Glutamatergic neuron (in vitro differentiated cells): ENCODE data around the gene PRCD. TPM values are rescaled to one million over a fixed set of nuclear protein-coding genes. Genes with fewer than 3 reads are reported as not detected.

Experiments
- DNase-seq: peaks from one replicate; pipeline ENCODE4 v3.0.0; 2022
- H3K27ac Mint-ChIP-seq: one replicate; pipeline ENCODE4 v1.8.0; 2020; ENCODE audit warnings: mild to moderate bottlenecking, mixed read lengths, inconsistent platforms; ENCODE audit not compliant: unreplicated experiment
- H3K27me3 Mint-ChIP-seq: one replicate; pipeline ENCODE4 v1.8.0; 2020; ENCODE audit warnings: mild to moderate bottlenecking, moderate library complexity, mixed read lengths, inconsistent platforms; ENCODE audit not compliant: unreplicated experiment
- H3K36me3 Mint-ChIP-seq: one replicate; pipeline ENCODE4 v1.8.0; 2020; ENCODE audit warnings: mild to moderate bottlenecking, mixed read lengths, inconsistent platforms; ENCODE audit not compliant: unreplicated experiment
- H3K4me1 Mint-ChIP-seq: one replicate; pipeline ENCODE4 v1.8.0; 2020; ENCODE audit warnings: mild to moderate bottlenecking, low read depth, mixed read lengths, inconsistent platforms; ENCODE audit not compliant: unreplicated experiment
- H3K4me3 Mint-ChIP-seq: one replicate; pipeline ENCODE4 v1.8.0; 2020; ENCODE audit warnings: mild to moderate bottlenecking, mixed read lengths, inconsistent platforms; ENCODE audit not compliant: unreplicated experiment
- H3K9me3 Mint-ChIP-seq: one replicate; pipeline ENCODE4 v1.8.0; 2020; ENCODE audit warnings: mild to moderate bottlenecking, moderate library complexity, mixed read lengths, inconsistent platforms; ENCODE audit not compliant: unreplicated experiment
- CTCF ChIP-seq: fragments of 200-600 bp; sonication (generic); IDR thresholded peaks from one replicate; pipeline ENCODE4 v1.5.0; 2021; ENCODE audit not compliant: partially characterized antibody, unreplicated experiment
- total RNA-seq: library from RNA; stranded (reverse); fragmentation: NEBNext Ultra II Directional; extraction: Animal tissue kit (Norgen Biotek cat#: 25700); gene quantifications from one replicate; pipeline ENCODE4 v1.2.1, GENCODE V29; 2021; ENCODE audit not compliant: unreplicated experiment

Gene PRCD
- total RNA-seq, 1 donor from 2014 or later = 1.4 TPM

DNA sequence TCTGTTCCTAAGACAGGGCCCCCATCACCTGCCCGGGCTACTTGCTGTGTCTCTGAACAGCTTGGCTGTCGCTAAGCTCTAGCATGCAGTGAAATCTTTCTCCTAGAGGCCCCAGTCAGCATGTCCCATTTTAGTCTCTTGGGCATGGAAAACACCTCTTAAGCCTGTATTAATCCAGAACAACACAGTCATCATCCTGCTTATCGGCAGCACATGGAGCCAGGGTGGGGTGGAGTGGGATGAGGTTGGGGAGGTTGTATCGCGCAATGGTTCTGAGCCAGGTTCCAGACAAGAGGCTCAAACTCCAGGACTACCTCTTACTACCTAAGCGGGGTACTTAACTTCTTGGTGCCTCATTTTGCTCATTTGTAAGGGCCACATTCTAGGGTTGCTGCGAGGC, 38.0 kb downstream of the PRCD start:
- DNase-seq = no peak
- H3K4me3 Mint-ChIP-seq = no peak overlapping the region
- H3K9me3 Mint-ChIP-seq = peaks cover 2% of the 10 kb centered on the region
- H3K27me3 Mint-ChIP-seq = peaks cover 6% of the 10 kb centered on the region
- H3K27ac Mint-ChIP-seq = no peak overlapping the region
- no peaks in the 10 kb centered on the region for H3K4me1 Mint-ChIP-seq
- no peaks in the 10 kb centered on the region for H3K36me3 Mint-ChIP-seq
- TF ChIP-seq CTCF = no peak

GRCh38 chr17:76578376-76578775, 38.5 kb downstream of the PRCD start:
- Mint-ChIP-seq H3K9me3 (peaks cover 2% of the 10 kb centered on the region), H3K27me3 (peaks cover 9% of the 10 kb centered on the region), H3K4me1 (no peaks in the 10 kb centered on the region), H3K36me3 (no peaks in the 10 kb centered on the region), H3K4me3 (no peak overlapping the region), H3K27ac (no peak overlapping the region)
- TF ChIP-seq CTCF = no peak
- DNase-seq = no peak

DNA sequence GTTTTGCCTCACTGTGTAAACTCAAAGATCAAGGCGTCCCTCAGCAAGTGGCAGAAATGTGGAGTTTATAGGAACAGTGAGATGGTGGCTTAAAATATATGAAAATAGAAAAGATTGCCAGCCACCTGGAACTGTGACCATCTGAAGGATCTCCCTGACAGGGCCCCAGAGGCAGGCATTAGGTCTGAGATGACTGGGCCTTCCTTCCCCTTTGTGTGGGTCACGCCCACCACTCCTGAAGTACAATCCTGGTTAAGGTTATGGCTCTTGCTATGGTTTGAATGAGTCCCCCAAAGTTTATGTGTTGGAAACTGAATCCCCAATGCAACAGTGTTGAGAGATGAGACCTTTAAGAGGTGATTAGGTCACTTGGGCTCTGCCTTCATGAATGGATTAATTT, 39.4 kb downstream of the PRCD start:
- H3K36me3 Mint-ChIP-seq = no peaks in the 10 kb centered on the region
- H3K27me3 Mint-ChIP-seq = peaks cover 14% of the 10 kb centered on the region
- no peak overlapping the region for H3K4me3 Mint-ChIP-seq
- H3K4me1 Mint-ChIP-seq = no peaks in the 10 kb centered on the region
- no peak for DNase-seq
- no peak for TF ChIP-seq CTCF
- peaks cover 2% of the 10 kb centered on the region for H3K9me3 Mint-ChIP-seq
- no peak overlapping the region for H3K27ac Mint-ChIP-seq

DNA sequence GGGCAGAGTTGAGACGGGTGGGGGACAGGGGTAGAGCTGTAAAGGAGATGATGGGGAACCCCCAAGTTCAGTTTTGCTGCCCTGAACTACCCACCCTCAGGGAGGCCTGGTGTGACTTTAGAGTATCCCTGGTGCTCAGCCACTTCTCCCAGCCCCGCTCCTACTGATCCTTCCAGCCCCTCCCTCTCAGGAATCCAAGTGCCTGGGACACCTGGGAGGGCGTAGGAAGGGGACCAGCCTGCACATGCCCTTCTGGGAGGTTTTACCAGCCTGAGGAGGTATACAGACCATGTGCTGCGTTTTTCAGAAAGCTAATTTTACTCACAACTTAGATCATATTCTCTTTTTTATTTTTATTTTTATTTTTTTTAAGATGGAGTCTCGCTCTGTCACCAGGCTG, 41.7 kb downstream of the PRCD start:
- Mint-ChIP-seq H3K27me3 (peaks cover 15% of the 10 kb centered on the region), H3K4me1 (no peaks in the 10 kb centered on the region), H3K9me3 (peaks cover 2% of the 10 kb centered on the region), H3K27ac (no peak overlapping the region), H3K4me3 (no peak overlapping the region), H3K36me3 (no peaks in the 10 kb centered on the region)
- no peak for DNase-seq
- TF ChIP-seq CTCF = no peak

DNA sequence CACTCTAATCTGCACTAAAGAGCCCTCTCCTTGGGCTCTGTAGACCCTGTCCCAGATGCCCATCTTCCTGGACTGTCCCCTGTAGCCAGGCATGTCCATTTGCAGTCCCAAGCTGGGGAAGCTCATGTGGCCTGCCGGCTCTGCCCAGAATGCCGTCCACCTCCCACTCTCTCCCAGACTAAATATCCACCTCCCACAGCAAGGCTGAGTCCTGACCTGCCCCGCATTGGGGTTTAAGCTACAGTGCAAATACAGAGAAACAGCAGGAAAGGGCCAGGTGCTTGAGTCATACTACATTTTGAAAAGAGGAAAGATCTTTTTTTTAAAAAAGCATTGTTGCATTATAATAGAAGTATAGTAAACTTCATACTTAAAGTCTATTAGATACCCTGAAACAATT, 42.8 kb downstream of the PRCD start:
- H3K4me1 Mint-ChIP-seq = peaks cover 6% of the 10 kb centered on the region
- no peaks in the 10 kb centered on the region for H3K36me3 Mint-ChIP-seq
- no peak for TF ChIP-seq CTCF
- no peak overlapping the region for H3K4me3 Mint-ChIP-seq
- no peak for DNase-seq
- no peak overlapping the region for H3K27ac Mint-ChIP-seq
- peaks cover 17% of the 10 kb centered on the region for H3K27me3 Mint-ChIP-seq
- peaks cover 3% of the 10 kb centered on the region for H3K9me3 Mint-ChIP-seq
